ENCODE measurements around the gene BARHL1.

The BARHL1 gene

GRCh38 chr9:132586830-132587591, 4.6 kb downstream of the BARHL1 start:
- in situ Hi-C loops (cut with MboI; ENCODE audit: low sequenced_read_pairs): no loop called here

GRCh38 chr9:132587592-132587955, 5.2 kb downstream of the BARHL1 start:
- in situ Hi-C loops (cut with MboI; ENCODE audit: low sequenced_read_pairs): no loop called here

DNA sequence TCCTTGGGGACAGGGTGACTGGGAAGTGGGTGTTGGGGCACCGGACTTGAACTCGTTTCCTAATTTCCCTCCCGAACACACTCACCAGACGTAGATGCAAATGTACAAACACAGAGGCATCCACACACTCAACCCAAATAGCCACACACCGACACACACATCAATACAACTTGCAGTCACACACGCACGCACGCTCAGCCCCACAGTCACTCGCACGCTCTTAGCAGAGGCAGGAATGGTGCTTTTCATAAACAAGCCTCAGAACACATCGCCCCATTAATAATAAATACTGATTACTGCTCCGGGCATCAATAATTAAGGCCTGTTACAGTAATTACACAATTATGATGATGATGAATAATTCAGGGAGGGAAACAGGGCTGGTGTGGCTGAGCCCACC, 5.7 kb downstream of the BARHL1 start:
- in situ Hi-C loops (cut with MboI; ENCODE audit: low sequenced_read_pairs): no loop called here

GRCh38 chr9:132588501-132589147, 6.2 kb downstream of the BARHL1 start:
- in situ Hi-C loops (cut with MboI; ENCODE audit: low sequenced_read_pairs): no loop called here

GRCh38 chr9:132589148-132590036, 7.0 kb downstream of the BARHL1 start:
- in situ Hi-C loops (cut with MboI; ENCODE audit: low sequenced_read_pairs): no loop called here

GRCh38 chr9:132590037-132590317, 7.6 kb downstream of the BARHL1 start:
- in situ Hi-C loops (cut with MboI; ENCODE audit: low sequenced_read_pairs): no loop called here

DNA sequence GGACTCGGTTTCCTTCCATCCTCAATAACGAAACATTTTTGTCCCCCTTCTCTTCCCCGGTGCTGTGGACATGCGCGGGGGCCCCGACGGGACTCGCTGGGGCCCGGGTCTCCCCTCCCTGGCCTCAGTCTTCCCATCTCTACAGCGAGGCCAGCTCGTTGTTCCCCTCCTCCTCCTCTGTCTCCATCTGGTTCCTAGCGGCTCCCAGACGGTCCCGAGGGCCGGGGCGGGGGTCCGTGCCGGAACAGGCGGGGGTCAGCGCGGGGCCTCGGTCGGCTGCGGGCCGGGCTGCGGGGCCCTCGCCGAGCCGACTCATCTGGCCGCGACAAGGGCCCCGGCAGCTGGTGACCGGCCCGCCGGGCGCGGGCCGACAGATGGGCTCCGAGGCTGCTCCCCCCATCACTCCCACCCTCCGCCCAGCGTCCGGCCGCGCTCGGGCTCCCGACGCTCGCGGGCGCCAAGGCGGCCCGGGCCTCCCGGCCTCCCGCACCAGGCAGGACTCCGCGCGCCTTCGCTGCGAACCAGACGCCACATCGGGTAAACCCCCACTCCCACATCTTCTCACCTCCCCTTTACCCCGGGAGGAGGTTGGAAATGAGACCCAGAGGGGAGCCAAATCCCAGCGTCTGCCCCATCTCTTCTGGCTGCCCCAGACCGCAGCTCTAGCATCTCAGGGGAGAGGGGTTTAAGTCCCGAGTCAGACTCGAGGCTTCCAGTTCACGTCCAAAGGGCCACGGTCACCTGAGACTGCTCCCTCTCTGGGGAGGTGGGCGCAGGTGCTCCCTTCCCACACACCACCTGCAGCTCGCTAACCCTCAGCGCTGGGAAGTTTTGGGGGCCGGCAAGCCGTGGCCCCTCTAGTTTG, 8.1 kb downstream of the BARHL1 start:
- in situ Hi-C loops (cut with MboI; ENCODE audit: low sequenced_read_pairs): no loop called here

- in situ Hi-C loops (cut with MboI; ENCODE audit: low sequenced_read_pairs): no loop called here
Observed at GRCh38 chr9:132591244-132591643, 8.8 kb downstream of the BARHL1 start.

DNA sequence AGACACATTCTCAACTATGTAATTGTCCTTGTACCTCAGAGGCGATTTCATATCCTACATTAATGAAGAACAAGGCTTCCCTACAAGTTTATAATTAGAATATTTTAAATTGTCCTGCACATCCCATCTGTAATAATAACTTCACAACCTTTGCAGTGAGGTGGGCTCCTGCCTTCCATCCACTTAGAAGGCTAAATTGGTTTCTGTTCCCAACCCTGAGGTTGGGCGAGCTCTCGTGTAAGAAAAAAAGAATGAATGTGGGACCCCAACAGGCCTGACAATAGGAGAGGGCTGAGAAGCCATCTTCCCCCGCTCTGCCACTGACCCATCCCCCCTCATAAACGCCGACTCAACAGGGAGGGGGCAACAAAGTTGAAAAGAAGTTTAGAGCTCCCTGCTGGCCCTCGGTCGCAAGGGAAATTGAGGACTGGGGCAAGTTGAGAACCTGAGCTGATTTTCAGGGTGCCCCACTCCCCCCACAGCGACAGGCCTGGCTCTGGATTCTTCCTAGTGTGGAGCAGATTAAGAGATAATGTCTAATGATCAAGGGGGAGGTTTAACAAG, 9.4 kb downstream of the BARHL1 start:
- in situ Hi-C loops (cut with MboI; ENCODE audit: low sequenced_read_pairs): no loop called here

- in situ Hi-C loops (cut with MboI; ENCODE audit: low sequenced_read_pairs): no loop called here
Observed at GRCh38 chr9:132592451-132592850, 10.0 kb downstream of the BARHL1 start.

GRCh38 chr9:132594412-132594811, 12.0 kb downstream of the BARHL1 start:
- in situ Hi-C loops (cut with MboI; ENCODE audit: low sequenced_read_pairs): no loop called here

DNA sequence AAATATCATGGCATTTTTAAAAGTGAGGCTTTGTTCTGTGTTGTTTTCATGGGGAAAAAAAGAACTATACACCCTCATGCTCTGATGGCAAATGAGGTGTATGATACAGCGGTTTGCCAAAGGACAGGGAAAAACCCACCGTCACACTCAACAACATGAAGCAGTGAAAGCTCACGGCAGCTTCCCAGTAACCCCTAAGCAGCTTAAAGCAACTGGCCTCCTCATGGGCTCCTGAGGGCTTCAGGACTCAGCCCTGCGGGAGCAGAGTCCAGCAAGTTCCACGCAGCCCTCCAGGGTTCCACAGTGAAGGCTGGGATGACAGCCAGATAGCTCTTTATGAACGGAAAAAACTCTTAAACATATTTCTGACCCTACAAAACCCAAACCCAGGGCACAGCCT, 12.9 kb downstream of the BARHL1 start:
- in situ Hi-C loops (cut with MboI; ENCODE audit: low sequenced_read_pairs): no loop called here

DNA sequence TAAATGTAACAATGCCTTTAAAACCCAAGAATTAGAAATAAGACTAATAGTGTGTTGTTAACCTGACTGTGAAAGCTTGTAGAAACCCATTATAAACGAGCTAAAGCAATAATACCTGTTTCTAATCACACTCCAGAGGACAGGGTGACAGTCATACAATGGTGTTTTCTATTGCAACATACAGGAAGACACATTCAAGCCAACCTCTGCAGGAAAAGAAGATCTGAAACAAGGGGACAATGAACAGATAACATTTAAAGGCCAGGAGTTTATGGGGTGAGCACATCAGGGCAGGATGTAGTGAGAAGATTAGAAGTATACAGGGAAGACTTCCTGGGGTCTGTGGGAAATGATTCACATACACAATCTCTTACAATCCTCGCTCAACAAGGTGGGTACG, 13.8 kb downstream of the BARHL1 start:
- in situ Hi-C loops (cut with MboI; ENCODE audit: low sequenced_read_pairs): no loop called here

DNA sequence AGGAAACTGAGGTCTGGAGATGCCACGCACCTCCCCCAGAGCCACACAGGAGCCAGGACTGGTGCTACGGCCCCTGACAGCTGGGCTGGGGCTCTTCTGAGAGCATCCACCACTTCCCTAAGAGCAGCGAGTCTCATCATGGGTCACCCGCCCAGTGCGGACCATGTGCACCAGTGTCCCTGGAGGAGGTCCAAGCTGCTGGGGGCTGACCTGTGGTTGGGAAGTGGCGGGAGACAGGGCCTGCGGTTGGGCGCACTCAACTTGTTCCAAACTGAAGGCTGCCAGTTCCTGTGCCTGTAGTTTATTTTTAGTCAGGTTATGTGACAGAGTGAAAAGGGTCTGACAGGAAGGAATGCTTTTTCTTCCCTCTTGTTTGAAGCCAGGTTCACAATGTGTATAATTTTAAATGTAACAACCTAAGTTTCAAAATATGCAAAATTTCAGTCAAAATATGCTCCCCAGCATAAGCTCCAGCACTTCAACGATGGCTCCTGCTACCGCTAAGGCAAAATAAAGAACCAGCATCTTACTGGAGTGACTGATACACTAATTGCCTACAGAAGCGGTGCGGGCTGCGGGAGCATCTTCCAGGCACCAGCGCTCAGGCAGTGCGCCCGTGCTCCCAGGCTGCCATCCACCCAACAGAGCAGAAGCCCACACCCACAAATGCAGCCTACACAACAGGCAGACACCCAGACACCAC, 14.8 kb downstream of the BARHL1 start:
- in situ Hi-C loops (cut with MboI; ENCODE audit: low sequenced_read_pairs): no loop called here

DNA sequence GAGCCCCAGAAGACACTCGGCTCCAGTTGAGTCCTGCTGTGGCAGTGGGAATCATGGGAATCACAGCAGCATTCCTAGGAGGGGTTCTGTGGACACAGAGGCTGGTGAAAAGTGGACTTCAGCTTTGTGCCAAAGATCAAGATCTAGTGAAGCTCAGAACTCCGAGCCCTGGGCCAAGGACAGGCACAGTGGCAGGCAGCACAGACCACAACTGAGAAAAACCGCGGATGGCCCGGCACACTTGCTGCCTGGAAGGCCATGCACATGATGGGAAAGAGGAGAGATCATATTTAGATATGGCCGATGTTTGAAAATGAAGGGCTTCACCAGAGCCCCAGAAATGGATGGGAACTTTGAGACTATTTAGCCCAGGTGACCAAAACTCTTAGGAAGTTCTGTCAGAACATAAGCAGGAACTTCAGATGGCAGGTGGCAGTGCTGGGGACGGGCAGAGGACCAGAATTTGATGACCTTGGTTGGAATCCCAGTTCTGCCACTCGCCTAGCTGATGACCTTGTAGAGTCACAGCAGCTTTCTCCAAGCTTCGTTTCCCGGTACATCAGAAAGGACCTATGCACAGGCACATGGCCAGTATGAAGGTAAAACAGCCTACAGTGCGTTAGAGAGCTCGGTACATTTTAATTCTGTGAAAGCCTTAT, 18.0 kb downstream of the BARHL1 start:
- in situ Hi-C loops (cut with MboI; ENCODE audit: low sequenced_read_pairs): no loop called here

DNA sequence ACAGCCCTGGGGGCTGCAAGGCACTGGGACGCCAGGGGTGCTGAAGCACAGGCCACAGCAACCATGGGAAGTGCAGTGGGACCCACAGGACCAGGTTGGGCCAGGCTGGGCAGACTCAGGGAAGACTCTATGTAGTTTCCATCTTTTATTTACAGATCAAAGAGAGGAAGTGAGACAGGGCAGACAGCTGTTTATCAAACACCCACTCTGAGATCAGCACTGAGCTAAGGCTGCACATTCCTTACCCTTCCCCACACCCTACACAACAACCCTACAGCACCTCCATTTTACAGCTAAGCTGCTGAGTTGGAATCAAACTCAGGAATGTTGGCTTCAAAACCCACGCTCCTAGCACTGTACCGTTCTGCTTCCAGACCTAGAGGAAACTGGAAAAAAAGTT, 19.8 kb downstream of the BARHL1 start:
- in situ Hi-C loops (cut with MboI; ENCODE audit: low sequenced_read_pairs): no loop called here

DNA sequence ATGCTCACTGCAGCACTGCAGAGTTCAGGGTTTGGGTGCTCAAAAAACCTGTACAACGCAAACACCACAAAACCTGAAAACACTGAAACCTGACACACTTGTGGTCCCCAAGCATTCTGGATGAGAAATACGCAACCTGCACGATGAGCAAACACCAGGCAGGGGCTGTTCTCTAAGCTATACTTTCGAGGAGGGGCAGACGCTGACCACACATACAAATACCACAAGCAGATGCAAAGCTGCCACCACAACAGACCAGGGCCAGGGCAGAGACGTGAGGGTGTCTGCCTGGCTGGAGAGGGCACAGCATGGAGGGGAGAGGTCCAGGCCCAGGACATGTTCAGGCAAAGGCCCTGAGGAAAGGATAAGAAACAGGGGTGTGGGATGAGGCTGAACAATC, 23.0 kb downstream of the BARHL1 start:
- in situ Hi-C loops (cut with MboI; ENCODE audit: low sequenced_read_pairs): no loop called here

GRCh38 chr9:132606066-132606465, 23.7 kb downstream of the BARHL1 start:
- in situ Hi-C loops (cut with MboI; ENCODE audit: low sequenced_read_pairs): no loop called here

DNA sequence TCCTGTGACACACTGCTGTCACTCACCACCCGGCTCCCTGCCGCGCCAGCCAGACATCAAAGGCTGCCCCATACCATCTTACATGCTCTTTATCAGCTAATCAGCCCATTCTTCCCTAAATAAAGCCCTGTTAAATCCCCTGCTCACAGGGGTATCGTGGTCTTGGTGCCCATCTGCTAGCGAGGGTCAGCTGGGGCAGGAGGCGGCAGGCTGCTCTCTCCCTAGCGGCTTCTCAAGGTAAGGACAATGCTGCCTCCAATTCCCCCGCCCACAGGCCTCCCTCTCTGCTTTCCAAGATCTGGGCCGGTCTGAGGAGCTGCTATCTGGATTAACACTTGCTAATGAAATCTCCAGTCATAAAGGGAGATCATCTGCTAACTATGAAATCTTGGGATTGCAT, 26.8 kb downstream of the BARHL1 start:
- in situ Hi-C loops (cut with MboI; ENCODE audit: low sequenced_read_pairs): no loop called here

DNA sequence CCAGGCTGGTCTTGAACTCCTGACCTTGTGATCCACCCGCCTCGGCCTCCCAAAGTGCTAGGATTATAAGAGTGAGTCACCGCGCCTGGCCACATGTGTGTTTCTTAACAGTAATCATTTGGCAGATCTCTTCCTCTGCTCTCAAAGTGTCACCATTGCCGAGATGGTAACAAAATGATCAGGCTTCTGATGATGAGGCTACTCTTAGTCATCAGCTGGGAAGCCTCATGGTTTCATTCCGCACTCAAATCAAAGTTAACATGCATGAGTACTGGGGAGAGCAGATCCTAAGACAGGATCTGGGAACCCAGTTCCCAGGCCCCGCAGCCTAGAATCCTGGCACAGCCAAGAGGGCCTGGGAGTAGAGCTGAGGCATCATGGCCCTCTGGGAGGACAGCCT, 27.4 kb downstream of the BARHL1 start:
- in situ Hi-C loops (cut with MboI; ENCODE audit: low sequenced_read_pairs): no loop called here

Data from HL-60/S4 (cell line).